ENCODE data around the gene IRF2BP1. TPM values are rescaled to one million over a fixed set of nuclear protein-coding genes. Genes with fewer than 3 reads are reported as not detected.
A peak's percentile ranks its signal among the peaks of the same experiment; 100 is the strongest.

The IRF2BP1 gene
- total RNA-seq, 1 donor from 2014 or later, result 9.8 TPM

DNA sequence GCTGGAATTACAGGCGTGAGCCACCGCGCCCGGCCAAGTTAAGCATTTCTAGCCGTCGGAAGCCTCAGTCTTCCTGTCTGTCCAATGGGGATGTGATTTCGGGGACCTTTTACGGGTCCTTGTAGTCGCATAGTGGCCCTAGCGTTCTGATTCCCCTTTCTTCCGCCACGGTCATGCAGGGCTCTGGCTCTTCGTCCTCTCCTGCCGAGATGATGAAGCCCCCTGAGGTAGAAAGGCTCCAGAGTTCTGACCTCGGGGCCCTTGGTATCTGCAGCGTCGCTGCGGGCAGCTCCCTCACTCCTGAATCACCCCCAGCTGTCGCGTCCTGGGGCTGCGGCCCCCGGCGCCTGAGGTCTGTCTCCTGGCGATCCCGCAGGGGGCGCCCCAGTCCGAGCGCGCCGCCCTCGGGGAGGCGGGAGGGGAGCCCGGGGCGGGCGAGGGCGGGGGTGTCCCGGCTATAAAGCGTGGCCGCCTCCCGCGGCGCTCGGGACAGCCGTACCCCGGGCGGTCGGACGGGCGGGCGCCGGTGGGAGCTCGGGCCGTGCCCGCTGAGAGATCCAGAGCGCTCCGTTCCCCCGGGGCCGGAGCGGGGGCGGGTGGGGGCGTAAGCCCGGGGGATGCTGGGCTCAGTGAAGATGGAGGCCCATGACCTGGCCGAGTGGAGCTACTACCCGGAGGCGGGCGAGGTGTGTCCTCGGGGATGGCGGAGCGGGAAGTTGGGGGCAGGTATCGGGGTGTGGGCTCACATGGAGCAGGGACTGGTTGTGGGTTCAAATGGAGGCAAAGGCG, 21.9 kb downstream of the IRF2BP1 start, which contains the start of gene FOXA3:
TSS of gene FOXA3 (plus strand) at position 487 of the 789 bp plus-strand sequence. CDS start at position 618, 131 bp downstream.
- peaks cover 2% of the 10 kb centered on the region for H3K9me3 Mint-ChIP-seq
- peak within 1 kb of the TSS; percentile 69 for H3K27ac Mint-ChIP-seq
- TF ChIP-seq, protein P1, sequence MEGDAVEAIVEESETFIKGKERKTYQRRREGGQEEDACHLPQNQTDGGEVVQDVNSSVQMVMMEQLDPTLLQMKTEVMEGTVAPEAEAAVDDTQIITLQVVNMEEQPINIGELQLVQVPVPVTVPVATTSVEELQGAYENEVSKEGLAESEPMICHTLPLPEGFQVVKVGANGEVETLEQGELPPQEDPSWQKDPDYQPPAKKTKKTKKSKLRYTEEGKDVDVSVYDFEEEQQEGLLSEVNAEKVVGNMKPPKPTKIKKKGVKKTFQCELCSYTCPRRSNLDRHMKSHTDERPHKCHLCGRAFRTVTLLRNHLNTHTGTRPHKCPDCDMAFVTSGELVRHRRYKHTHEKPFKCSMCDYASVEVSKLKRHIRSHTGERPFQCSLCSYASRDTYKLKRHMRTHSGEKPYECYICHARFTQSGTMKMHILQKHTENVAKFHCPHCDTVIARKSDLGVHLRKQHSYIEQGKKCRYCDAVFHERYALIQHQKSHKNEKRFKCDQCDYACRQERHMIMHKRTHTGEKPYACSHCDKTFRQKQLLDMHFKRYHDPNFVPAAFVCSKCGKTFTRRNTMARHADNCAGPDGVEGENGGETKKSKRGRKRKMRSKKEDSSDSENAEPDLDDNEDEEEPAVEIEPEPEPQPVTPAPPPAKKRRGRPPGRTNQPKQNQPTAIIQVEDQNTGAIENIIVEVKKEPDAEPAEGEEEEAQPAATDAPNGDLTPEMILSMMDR (IDR thresholded peaks at IDR 0.05), result peak; percentile 82
- no peak for TF ChIP-seq EZH2 (IDR thresholded peaks at IDR 0.05)
- DNase-seq (ENCODE audit: low spot score), result peak; percentile 88
- Histone ChIP-seq H3K4me2 (peak within 1 kb of the TSS; percentile 79), H4K20me1 (ENCODE audit: low read depth) (peaks cover 6% of the 10 kb centered on the region), H3K27me3 (peaks cover 8% of the 10 kb centered on the region), H3K27ac (no peak within 1 kb of the TSS), H3K9ac (peak within 1 kb of the TSS; percentile 29), H3K36me3 (no peaks in the 10 kb centered on the region), H3K4me3 (peak within 1 kb of the TSS; percentile 82), H3K9me3 (ENCODE audit: low read depth) (no peaks in the 10 kb centered on the region), H3F3A (ENCODE audit: low read depth) (peaks cover 29% of the 10 kb centered on the region), H2AFZ (replicated peaks) (peak within 1 kb of the TSS; percentile 98), H3K79me2 (ENCODE audit: low read depth) (peaks cover 50% of the 10 kb centered on the region), H3K4me1 (peaks cover 4% of the 10 kb centered on the region)
- peaks cover 42% of the 10 kb centered on the region for H3K27me3 Mint-ChIP-seq (ENCODE audit: insufficient read depth, low read depth)
- peaks cover 13% of the 10 kb centered on the region for H3K4me1 Mint-ChIP-seq
- peak within 1 kb of the TSS; percentile 93 for H3K4me3 Mint-ChIP-seq
- H3K36me3 Mint-ChIP-seq, result peaks cover 3% of the 10 kb centered on the region

DNA sequence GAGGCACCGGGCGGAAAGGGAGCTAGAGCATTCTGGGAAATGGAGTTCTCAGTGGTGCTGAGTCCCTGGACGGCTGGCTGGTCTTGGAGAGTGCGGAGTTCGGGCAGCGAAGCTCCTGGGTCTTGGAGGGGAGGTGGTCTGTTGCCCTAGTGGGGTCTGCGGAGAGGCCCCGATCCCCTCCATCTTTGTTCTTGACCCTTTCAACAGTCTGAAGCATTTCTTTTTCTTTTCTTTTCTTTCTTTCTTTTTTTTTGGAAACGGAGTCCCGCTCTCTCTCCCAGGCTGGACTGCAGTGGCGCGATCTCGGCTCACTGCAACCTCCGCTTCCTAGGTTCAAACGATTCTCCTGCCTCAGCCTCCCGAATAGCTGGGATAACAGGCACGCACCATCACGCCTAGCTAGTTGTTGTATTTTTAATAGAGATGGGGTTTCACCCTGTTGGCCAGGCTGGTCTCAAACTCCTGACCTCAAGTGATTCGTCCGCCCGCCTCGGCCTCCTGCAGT, 22.6 kb downstream of the IRF2BP1 start:
- peak overlapping the region; percentile 82 for H3K4me3 ChIP-seq
- H3K9me3 ChIP-seq (ENCODE audit: low read depth), result no peaks in the 10 kb centered on the region
- peaks cover 4% of the 10 kb centered on the region for H3K4me1 ChIP-seq
- H3K9ac ChIP-seq, result no peak overlapping the region
- peak overlapping the region; percentile 93 for H3K4me3 Mint-ChIP-seq
- peaks cover 2% of the 10 kb centered on the region for H3K9me3 Mint-ChIP-seq
- peak overlapping the region; percentile 69 for H3K27ac Mint-ChIP-seq
- H3K36me3 ChIP-seq, result no peaks in the 10 kb centered on the region
- H3K4me1 Mint-ChIP-seq, result peaks cover 13% of the 10 kb centered on the region
- no peak overlapping the region for H3K27ac ChIP-seq
- H3F3A ChIP-seq (ENCODE audit: low read depth), result peaks cover 29% of the 10 kb centered on the region
- peaks cover 40% of the 10 kb centered on the region for H3K27me3 Mint-ChIP-seq (ENCODE audit: insufficient read depth, low read depth)
- H3K27me3 ChIP-seq, result peaks cover 8% of the 10 kb centered on the region
- H4K20me1 ChIP-seq (ENCODE audit: low read depth), result peaks cover 6% of the 10 kb centered on the region
- TF ChIP-seq, protein P1 (IDR thresholded peaks at IDR 0.05), result no peak
- no peak for TF ChIP-seq EZH2phosphoT487 (IDR thresholded peaks at IDR 0.05)
- no peak for TF ChIP-seq EZH2 (IDR thresholded peaks at IDR 0.05)
- H3K4me2 ChIP-seq, result peak overlapping the region; percentile 79
- H2AFZ ChIP-seq (replicated peaks), result peak overlapping the region; percentile 98
- peaks cover 8% of the 10 kb centered on the region for H3K36me3 Mint-ChIP-seq
- DNase-seq (ENCODE audit: low spot score), result no peak
- peaks cover 57% of the 10 kb centered on the region for H3K79me2 ChIP-seq (ENCODE audit: low read depth)

- Mint-ChIP-seq H3K9me3 (peaks cover 2% of the 10 kb centered on the region), H3K27me3 (ENCODE audit: insufficient read depth, low read depth) (peaks cover 37% of the 10 kb centered on the region), H3K4me3 (peak within 1 kb of the TSS; percentile 93), H3K36me3 (peaks cover 11% of the 10 kb centered on the region), H3K4me1 (peaks cover 13% of the 10 kb centered on the region), H3K27ac (peak within 1 kb of the TSS; percentile 81)
- peaks cover 29% of the 10 kb centered on the region for H3F3A ChIP-seq (ENCODE audit: low read depth)
- no peaks in the 10 kb centered on the region for H3K36me3 ChIP-seq
- peaks cover 6% of the 10 kb centered on the region for H4K20me1 ChIP-seq (ENCODE audit: low read depth)
- peak; percentile 100 for DNase-seq (ENCODE audit: low spot score)
- TF ChIP-seq EZH2 (IDR thresholded peaks at IDR 0.05), result no peak
- TF ChIP-seq, protein P1 (IDR thresholded peaks at IDR 0.05), result peak; percentile 1
- no peak for TF ChIP-seq EZH2phosphoT487 (IDR thresholded peaks at IDR 0.05)
- peak within 1 kb of the TSS; percentile 82 for H3K4me3 ChIP-seq
- peaks cover 8% of the 10 kb centered on the region for H3K27me3 ChIP-seq
- no peaks in the 10 kb centered on the region for H3K9me3 ChIP-seq (ENCODE audit: low read depth)
- peak within 1 kb of the TSS; percentile 55 for H3K27ac ChIP-seq
- peak within 1 kb of the TSS; percentile 79 for H3K4me2 ChIP-seq
- peak within 1 kb of the TSS; percentile 98 for H2AFZ ChIP-seq (replicated peaks)
- peak within 1 kb of the TSS; percentile 60 for H3K9ac ChIP-seq
- peaks cover 63% of the 10 kb centered on the region for H3K79me2 ChIP-seq (ENCODE audit: low read depth)
- H3K4me1 ChIP-seq, result peaks cover 4% of the 10 kb centered on the region
Observed at GRCh38 chr19:45862564-45863334, 23.2 kb downstream of the IRF2BP1 start, which contains the start of gene SYMPK. SYMPK (minus strand) TSS chr19:45863147; CDS start chr19:45854495, 8,652 bp downstream.
